H9 (cell line): ENCODE data around the gene IBA57. TPM values are rescaled to one million over a fixed set of nuclear protein-coding genes. Genes with fewer than 3 reads are reported as not detected.

ENCODE experiments used
- DNase-seq: peaks from one replicate; pipeline ENCODE4 v3.0.0-alpha.2; 2017
- H2AFZ ChIP-seq: one replicate; pipeline ENCODE4 v1.6.1; 2013; ENCODE audit warnings: mild to moderate bottlenecking, low read length, control low read depth, moderate library complexity
- H2AK5ac ChIP-seq: 2 replicates; pipeline ENCODE4 v1.6.1; 2013; ENCODE audit warnings: low read length, control low read depth, mixed read lengths; ENCODE audit not compliant: insufficient read length
- H2BK120ac ChIP-seq: one replicate; pipeline ENCODE4 v1.6.1; 2013; ENCODE audit warnings: low read depth, mild to moderate bottlenecking, low read length, control low read depth, inconsistent platforms; ENCODE audit not compliant: poor library complexity, severe bottlenecking
- H2BK12ac ChIP-seq: 2 replicates; pipeline ENCODE4 v1.6.1; 2013; ENCODE audit warnings: low read length, control low read depth, mixed read lengths, low read depth; ENCODE audit not compliant: insufficient read length
- H2BK15ac ChIP-seq: 2 replicates; pipeline ENCODE4 v1.6.1; 2013; ENCODE audit warnings: low read depth, low read length, control low read depth
- H2BK20ac ChIP-seq: one replicate; pipeline ENCODE4 v1.6.1; 2013; ENCODE audit warnings: low read depth, mild to moderate bottlenecking, low read length, control low read depth, inconsistent platforms; ENCODE audit not compliant: poor library complexity, severe bottlenecking
- H2BK5ac ChIP-seq: 2 replicates; pipeline ENCODE4 v1.6.1; 2013; ENCODE audit warnings: low read length, control low read depth, mixed read lengths; ENCODE audit not compliant: insufficient read length
- H3K14ac ChIP-seq: 2 replicates; pipeline ENCODE4 v1.6.1; 2013; ENCODE audit warnings: low read length, control low read depth; ENCODE audit not compliant: insufficient read depth
- H3K18ac ChIP-seq: 2 replicates; pipeline ENCODE4 v1.6.1; 2013; ENCODE audit warnings: low read depth, mild to moderate bottlenecking, mixed read lengths, low read length, control low read depth; ENCODE audit not compliant: insufficient read length
- H3K23ac ChIP-seq: 2 replicates; pipeline ENCODE4 v1.6.1; 2013; ENCODE audit warnings: low read length, control low read depth, mixed read lengths, low read depth; ENCODE audit not compliant: insufficient read length
- H3K23me2 ChIP-seq: 2 replicates; pipeline ENCODE4 v1.6.1; 2013; ENCODE audit warnings: low read depth, mild to moderate bottlenecking, mixed read lengths, low read length, control low read depth; ENCODE audit not compliant: insufficient read length, poor library complexity, severe bottlenecking
- H3K27ac ChIP-seq: 2 replicates; pipeline ENCODE4 v1.5.1; 2013; ENCODE audit warnings: low read length, control low read depth, mixed read lengths, low read depth; ENCODE audit not compliant: insufficient read length
- H3K27me3 ChIP-seq: 2 replicates; pipeline ENCODE4 v1.6.1; 2013; ENCODE audit warnings: low read length, control low read depth, inconsistent platforms; ENCODE audit not compliant: insufficient read depth
- H3K4ac ChIP-seq: 2 replicates; pipeline ENCODE4 v1.6.1; 2013; ENCODE audit warnings: low read depth, mild to moderate bottlenecking, control low read depth, inconsistent platforms, low read length, moderate library complexity
- H3K4me1 ChIP-seq: 2 replicates; pipeline ENCODE4 v1.6.1; 2013; ENCODE audit warnings: low read length, control low read depth, inconsistent platforms; ENCODE audit not compliant: insufficient read depth
- H3K4me2 ChIP-seq: 2 replicates; pipeline ENCODE4 v1.6.1; 2013; ENCODE audit warnings: low read length, control low read depth, mixed read lengths; ENCODE audit not compliant: insufficient read length, insufficient read depth
- H3K56ac ChIP-seq: 2 replicates; pipeline ENCODE4 v1.6.1; 2013; ENCODE audit warnings: low read depth, mild to moderate bottlenecking, mixed read lengths, low read length, control low read depth; ENCODE audit not compliant: insufficient read length
- H3K79me1 ChIP-seq: 2 replicates; pipeline ENCODE4 v1.6.1; 2013; ENCODE audit warnings: low read depth, mild to moderate bottlenecking, moderate library complexity, low read length, control low read depth, inconsistent platforms; ENCODE audit not compliant: insufficient read depth, poor library complexity, severe bottlenecking
- H3K79me2 ChIP-seq: 2 replicates; pipeline ENCODE4 v1.6.1; 2013; ENCODE audit warnings: low read length, control low read depth, inconsistent platforms; ENCODE audit not compliant: insufficient read depth
- H3K9ac ChIP-seq: 2 replicates; pipeline ENCODE4 v1.6.1; 2013; ENCODE audit warnings: low read length, control low read depth, mixed read lengths; ENCODE audit not compliant: insufficient read length; ENCODE audit errors: extremely low read depth
- H3K9me3 ChIP-seq: one replicate; pipeline ENCODE4 v1.6.1; 2013; ENCODE audit warnings: low read depth, low read length, inconsistent platforms; ENCODE audit not compliant: control insufficient read depth
- H3T11ph ChIP-seq: one replicate; pipeline ENCODE4 v1.6.1; 2013; ENCODE audit warnings: mild to moderate bottlenecking, low read length, control low read depth, inconsistent platforms
- H4K20me1 ChIP-seq: one replicate; pipeline ENCODE4 v1.6.1; 2013; ENCODE audit not compliant: control insufficient read depth, insufficient read length, insufficient read depth
- H4K5ac ChIP-seq: 2 replicates; pipeline ENCODE4 v1.6.1; 2013; ENCODE audit warnings: low read depth, mild to moderate bottlenecking, mixed read lengths, low read length, control low read depth; ENCODE audit not compliant: insufficient read length
- H4K8ac ChIP-seq: replicated peaks from 2 replicates; pipeline ENCODE4 v1.6.1; 2013; ENCODE audit warnings: low read length, control low read depth, mixed read lengths, low read depth; ENCODE audit not compliant: insufficient read length
- H4K91ac ChIP-seq: 2 replicates; pipeline ENCODE4 v1.6.1; 2013; ENCODE audit warnings: low read depth, mild to moderate bottlenecking, moderate library complexity, mixed read lengths, low read length, control low read depth; ENCODE audit not compliant: insufficient read length
- H3K27ac Mint-ChIP-seq, 3 experiments: 2 replicates in 2 of 3; 3 replicates in 1 of 3; pipeline ENCODE4 v1.8.0; 2020 to 2021; ENCODE audit warnings: mixed read lengths in 3 of 3, mild to moderate bottlenecking in 1 of 3, moderate library complexity in 1 of 3
- H3K27me3 Mint-ChIP-seq: 2 replicates; pipeline ENCODE4 v1.8.0; 2021; ENCODE audit warnings: low read depth, mild to moderate bottlenecking, moderate library complexity, mixed read lengths
- H3K36me3 Mint-ChIP-seq, 3 experiments: 2 replicates in 2 of 3; 3 replicates in 1 of 3; pipeline ENCODE4 v1.8.0; 2020 to 2021; ENCODE audit warnings: low read depth in 3 of 3, mixed read lengths in 3 of 3; ENCODE audit not compliant: insufficient read depth in 1 of 3
- H3K4me1 Mint-ChIP-seq, 2 experiments: 2 replicates each; pipeline ENCODE4 v1.8.0; 2020; ENCODE audit warnings: mixed read lengths in 2 of 2
- H3K4me3 Mint-ChIP-seq, 2 experiments: 2 replicates in 1 of 2; 3 replicates in 1 of 2; pipeline ENCODE4 v1.8.0; 2020 to 2021; ENCODE audit warnings: mild to moderate bottlenecking in 2 of 2, mixed read lengths in 2 of 2, moderate library complexity in 1 of 2
- H3K9me3 Mint-ChIP-seq, 2 experiments: 2 replicates in 1 of 2; 3 replicates in 1 of 2; pipeline ENCODE4 v1.8.0; 2020; ENCODE audit warnings: mild to moderate bottlenecking in 2 of 2, mixed read lengths in 2 of 2, moderate library complexity in 1 of 2
- WGBS: extraction: QIAGEN DNeasy Blood & Tissue Kit; methylation state at CpG from one replicate; pipeline ENCODE4 v1.1.7; 2013; ENCODE audit warnings: missing lambda C conversion rate, low lambda C conversion rate, mixed read lengths; ENCODE audit not compliant: insufficient read length; ENCODE audit errors: extremely low coverage; 5-methylcytosine and 5-hydroxymethylcytosine counted together
- total RNA-seq: library from RNA; stranded (reverse); gene quantifications from 2 replicates; pipeline ENCODE4 v1.2.1, GENCODE V29; 2021
- TF ChIP-seq, protein P1 (sequence below): fragments of 200-600 bp; sonication (generic); conservative IDR thresholded peaks from 3 replicates; pipeline ENCODE4 v1.8.0; 2021; ENCODE audit warnings: antibody characterized with exemption, mild to moderate bottlenecking

The IBA57 gene
- total RNA-seq, 1 experiment from 2014 or later = 12.6 TPM

DNA sequence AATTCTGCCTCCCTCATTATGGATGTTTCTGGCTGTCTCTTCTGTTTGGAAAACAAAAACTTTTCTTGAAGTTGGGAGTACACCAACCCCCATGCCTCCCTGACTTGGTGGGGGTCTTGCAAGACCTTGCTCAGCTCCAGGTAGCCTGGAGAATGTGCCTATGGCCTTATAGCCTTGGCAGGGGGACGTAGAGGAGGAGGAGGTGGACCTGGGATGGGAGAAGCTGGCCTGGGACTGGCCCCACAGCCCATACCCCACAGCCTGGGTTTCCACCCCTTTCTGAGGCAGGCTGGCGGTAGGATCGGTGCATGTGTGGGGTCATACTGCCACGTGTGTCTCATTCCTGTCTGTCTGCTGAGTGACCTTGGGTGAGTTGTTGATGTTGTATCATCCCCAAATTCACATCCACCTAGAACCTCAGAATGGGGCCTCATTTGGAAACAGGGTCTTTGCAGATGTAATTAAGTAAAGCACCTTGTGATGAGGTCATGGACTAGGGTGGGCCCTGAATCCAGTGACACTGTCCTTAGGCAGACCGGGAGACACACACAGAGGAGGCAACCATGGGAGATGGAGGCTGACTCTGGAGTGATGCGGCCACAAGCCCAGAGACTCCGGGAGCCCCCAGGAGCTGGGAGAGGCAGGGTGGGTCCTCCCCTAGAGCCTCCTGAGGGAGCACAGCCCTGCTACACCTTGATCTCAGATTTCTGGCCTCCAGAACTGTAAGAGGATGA lies 60.7 kb downstream of the IBA57 start:
- Histone ChIP-seq H3K18ac (no peak overlapping the region), H2BK15ac (no peak overlapping the region), H3K4me1 (no peaks in the 10 kb centered on the region), H2BK12ac (no peak overlapping the region), H3K79me2 (no peaks in the 10 kb centered on the region), H3K27ac (no peak overlapping the region), H2AK5ac (no peak overlapping the region), H4K8ac (no peak overlapping the region), H2BK120ac (no peak overlapping the region), H3K9me3 (no peaks in the 10 kb centered on the region), H3K4ac (no peak overlapping the region), H3K23me2 (no peaks in the 10 kb centered on the region), H4K91ac (no peak overlapping the region), H2BK5ac (no peak overlapping the region), H2BK20ac (no peak overlapping the region), H3K56ac (no peak overlapping the region), H3K14ac (no peak overlapping the region), H3K23ac (no peak overlapping the region), H3K79me1 (no peaks in the 10 kb centered on the region), H4K5ac (no peak overlapping the region), H3T11ph (no peak overlapping the region), H2AFZ (no peak overlapping the region), H4K20me1 (no peaks in the 10 kb centered on the region), H3K27me3 (no peaks in the 10 kb centered on the region), H3K4me2 (no peak overlapping the region), H3K9ac (no peak overlapping the region)
- H3K4me3 Mint-ChIP-seq = no peak overlapping the region
- H3K9me3 Mint-ChIP-seq = peaks cover 0 to 6% of the 10 kb centered on the region in 2 experiments; a peak in 1 of 5 replicates
- H3K36me3 Mint-ChIP-seq = peaks cover 55 to 81% (median 80%) of the 10 kb centered on the region in 3 experiments
- TF ChIP-seq, protein P1, sequence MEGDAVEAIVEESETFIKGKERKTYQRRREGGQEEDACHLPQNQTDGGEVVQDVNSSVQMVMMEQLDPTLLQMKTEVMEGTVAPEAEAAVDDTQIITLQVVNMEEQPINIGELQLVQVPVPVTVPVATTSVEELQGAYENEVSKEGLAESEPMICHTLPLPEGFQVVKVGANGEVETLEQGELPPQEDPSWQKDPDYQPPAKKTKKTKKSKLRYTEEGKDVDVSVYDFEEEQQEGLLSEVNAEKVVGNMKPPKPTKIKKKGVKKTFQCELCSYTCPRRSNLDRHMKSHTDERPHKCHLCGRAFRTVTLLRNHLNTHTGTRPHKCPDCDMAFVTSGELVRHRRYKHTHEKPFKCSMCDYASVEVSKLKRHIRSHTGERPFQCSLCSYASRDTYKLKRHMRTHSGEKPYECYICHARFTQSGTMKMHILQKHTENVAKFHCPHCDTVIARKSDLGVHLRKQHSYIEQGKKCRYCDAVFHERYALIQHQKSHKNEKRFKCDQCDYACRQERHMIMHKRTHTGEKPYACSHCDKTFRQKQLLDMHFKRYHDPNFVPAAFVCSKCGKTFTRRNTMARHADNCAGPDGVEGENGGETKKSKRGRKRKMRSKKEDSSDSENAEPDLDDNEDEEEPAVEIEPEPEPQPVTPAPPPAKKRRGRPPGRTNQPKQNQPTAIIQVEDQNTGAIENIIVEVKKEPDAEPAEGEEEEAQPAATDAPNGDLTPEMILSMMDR = no peak
- no peak overlapping the region for H3K27ac Mint-ChIP-seq
- no CpG with 5 or more reads among the region's 7 CpGs for WGBS
- H3K4me1 Mint-ChIP-seq = no peaks in the 10 kb centered on the region
- H3K27me3 Mint-ChIP-seq = no peaks in the 10 kb centered on the region
- no peak for DNase-seq
